Measurements from ENCODE around the gene CIAO2B. TPM values are rescaled to one million over a fixed set of nuclear protein-coding genes. Genes with fewer than 3 reads are reported as not detected.
"Not testable (repeated sequence)": the region's sequence is repeated elsewhere in the genome, so short reads cannot be mapped to it uniquely, and the experiment has no call there.

Gene CIAO2B
- polyA plus RNA-seq, 1 donor (not counting 4 experiments of a cell fraction or from before 2014, with no cell fraction given) = 105 TPM

DNA sequence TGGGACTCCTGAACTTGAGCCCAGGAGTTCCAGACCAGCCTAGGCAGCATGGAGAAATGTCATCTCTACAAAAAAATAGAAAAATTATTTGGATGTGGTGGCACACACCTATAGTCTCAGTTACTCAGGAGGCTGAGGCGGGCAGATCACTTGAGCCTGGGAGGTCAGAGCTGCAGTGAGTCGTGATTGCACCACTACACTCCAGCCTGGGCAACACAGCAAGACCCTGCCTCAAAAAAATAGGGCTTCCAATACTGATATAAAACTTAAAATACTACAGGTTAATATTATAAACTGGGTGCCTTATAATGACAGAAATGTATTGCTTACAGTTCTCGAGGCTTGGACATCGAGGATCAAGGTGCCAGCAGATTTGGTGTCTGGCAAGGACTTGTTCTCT lies 11.7 kb upstream of the CIAO2B start:
- Histone ChIP-seq H4K20me1 (ENCODE audit: control insufficient read depth, extremely low read depth, insufficient read depth, low read length) (no peaks in the 10 kb centered on the region), H3K4me3 (ENCODE audit: control insufficient read depth in 2 of 3, extremely low read depth in 1 of 3, insufficient read depth in 2 of 3, low read depth in 1 of 3, low read length in 3 of 3) (no peak overlapping the region), H2AFZ (ENCODE audit: control insufficient read depth, low read length) (no peak overlapping the region), H3K4me1 (ENCODE audit: control insufficient read depth, extremely low read depth, insufficient read depth, low read length) (peaks cover 14% of the 10 kb centered on the region), H3K79me2 (ENCODE audit: control insufficient read depth, insufficient read depth, low read length) (no peaks in the 10 kb centered on the region), H3K9me1 (ENCODE audit: control insufficient read depth, extremely low read depth, insufficient read depth, low read length) (no peaks in the 10 kb centered on the region), H3K9ac (ENCODE audit: control insufficient read depth, extremely low read depth, insufficient read depth, low read length) (no peak overlapping the region), H3K9me3 (ENCODE audit: control insufficient read depth, low read depth, low read length) (no peaks in the 10 kb centered on the region), H3K4me2 (ENCODE audit: control insufficient read depth, extremely low read depth, insufficient read depth, low read depth, low read length) (no peak overlapping the region), H3K27ac (ENCODE audit: control insufficient read depth, insufficient read depth, low read length) (no peak overlapping the region), H3K27me3 (ENCODE audit: control insufficient read depth, extremely low read depth, insufficient read depth, low read length) (no peaks in the 10 kb centered on the region), H3K36me3 (ENCODE audit: control insufficient read depth in 2 of 2, extremely low read depth in 1 of 2, insufficient read depth in 2 of 2, low read length in 2 of 2) (peaks cover 23% of the 10 kb centered on the region in 2 experiments)
- dilution Hi-C loops (cut with MboI; ENCODE audit: extremely low pct_ligation_motif_present, low sequenced_read_pairs) = no loop called here
- DNase-seq (ENCODE audit: low read depth, low spot score) (no peak), FAIRE-seq (no peak)
- TF ChIP-seq EZH2 (IDR thresholded peaks at IDR 0.05; ENCODE audit: low read length) = no peak
- TF ChIP-seq, protein P1, sequence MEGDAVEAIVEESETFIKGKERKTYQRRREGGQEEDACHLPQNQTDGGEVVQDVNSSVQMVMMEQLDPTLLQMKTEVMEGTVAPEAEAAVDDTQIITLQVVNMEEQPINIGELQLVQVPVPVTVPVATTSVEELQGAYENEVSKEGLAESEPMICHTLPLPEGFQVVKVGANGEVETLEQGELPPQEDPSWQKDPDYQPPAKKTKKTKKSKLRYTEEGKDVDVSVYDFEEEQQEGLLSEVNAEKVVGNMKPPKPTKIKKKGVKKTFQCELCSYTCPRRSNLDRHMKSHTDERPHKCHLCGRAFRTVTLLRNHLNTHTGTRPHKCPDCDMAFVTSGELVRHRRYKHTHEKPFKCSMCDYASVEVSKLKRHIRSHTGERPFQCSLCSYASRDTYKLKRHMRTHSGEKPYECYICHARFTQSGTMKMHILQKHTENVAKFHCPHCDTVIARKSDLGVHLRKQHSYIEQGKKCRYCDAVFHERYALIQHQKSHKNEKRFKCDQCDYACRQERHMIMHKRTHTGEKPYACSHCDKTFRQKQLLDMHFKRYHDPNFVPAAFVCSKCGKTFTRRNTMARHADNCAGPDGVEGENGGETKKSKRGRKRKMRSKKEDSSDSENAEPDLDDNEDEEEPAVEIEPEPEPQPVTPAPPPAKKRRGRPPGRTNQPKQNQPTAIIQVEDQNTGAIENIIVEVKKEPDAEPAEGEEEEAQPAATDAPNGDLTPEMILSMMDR (optimal IDR thresholded peaks at IDR 0.05 in 1 of 3, IDR thresholded peaks at IDR 0.05 in 1 of 3, conservative IDR thresholded peaks at IDR 0.05 in 1 of 3; ENCODE audit: extremely low read depth in 1 of 3, insufficient read depth in 2 of 3, low read length in 3 of 3) = no peak

DNA sequence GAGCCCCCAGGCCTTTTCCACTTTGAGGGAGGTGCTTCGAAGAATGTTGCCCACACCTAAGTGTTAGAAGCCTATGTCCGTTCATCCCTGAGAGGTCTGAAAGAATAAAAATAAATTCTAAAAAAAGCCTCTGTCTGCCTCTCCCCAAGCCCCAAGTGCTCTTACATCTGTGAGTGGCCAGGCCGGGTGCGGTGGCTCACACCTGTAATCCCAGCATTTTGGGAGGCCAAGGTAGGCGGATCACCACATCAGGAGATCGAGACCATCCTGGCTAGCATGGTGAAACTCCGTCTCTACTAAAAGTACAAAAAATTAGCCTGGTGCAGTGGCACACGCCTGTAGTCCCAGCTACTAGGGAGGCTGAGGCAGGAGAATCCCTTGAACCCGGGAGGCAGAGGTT lies 10.8 kb upstream of the CIAO2B start:
- H3K27ac ChIP-seq (ENCODE audit: control insufficient read depth, insufficient read depth, low read length); dilution Hi-C loops (cut with MboI; ENCODE audit: extremely low pct_ligation_motif_present, low sequenced_read_pairs); H3K4me3 ChIP-seq (ENCODE audit: control insufficient read depth in 2 of 3, extremely low read depth in 1 of 3, insufficient read depth in 2 of 3, low read depth in 1 of 3, low read length in 3 of 3); FAIRE-seq; H3K9me3 ChIP-seq (ENCODE audit: control insufficient read depth, low read depth, low read length); H3K79me2 ChIP-seq (ENCODE audit: control insufficient read depth, insufficient read depth, low read length); H3K4me2 ChIP-seq (ENCODE audit: control insufficient read depth, extremely low read depth, insufficient read depth, low read depth, low read length); H4K20me1 ChIP-seq (ENCODE audit: control insufficient read depth, extremely low read depth, insufficient read depth, low read length); H3K9ac ChIP-seq (ENCODE audit: control insufficient read depth, extremely low read depth, insufficient read depth, low read length); DNase-seq (ENCODE audit: low read depth, low spot score); H2AFZ ChIP-seq (ENCODE audit: control insufficient read depth, low read length); H3K9me1 ChIP-seq (ENCODE audit: control insufficient read depth, extremely low read depth, insufficient read depth, low read length); H3K27me3 ChIP-seq (ENCODE audit: control insufficient read depth, extremely low read depth, insufficient read depth, low read length): not testable (repeated sequence)
- Histone ChIP-seq H3K36me3 (ENCODE audit: control insufficient read depth in 2 of 2, extremely low read depth in 1 of 2, insufficient read depth in 2 of 2, low read length in 2 of 2) (peaks cover 32% of the 10 kb centered on the region in 2 experiments), H3K4me1 (ENCODE audit: control insufficient read depth, extremely low read depth, insufficient read depth, low read length) (peaks cover 14% of the 10 kb centered on the region)

DNA sequence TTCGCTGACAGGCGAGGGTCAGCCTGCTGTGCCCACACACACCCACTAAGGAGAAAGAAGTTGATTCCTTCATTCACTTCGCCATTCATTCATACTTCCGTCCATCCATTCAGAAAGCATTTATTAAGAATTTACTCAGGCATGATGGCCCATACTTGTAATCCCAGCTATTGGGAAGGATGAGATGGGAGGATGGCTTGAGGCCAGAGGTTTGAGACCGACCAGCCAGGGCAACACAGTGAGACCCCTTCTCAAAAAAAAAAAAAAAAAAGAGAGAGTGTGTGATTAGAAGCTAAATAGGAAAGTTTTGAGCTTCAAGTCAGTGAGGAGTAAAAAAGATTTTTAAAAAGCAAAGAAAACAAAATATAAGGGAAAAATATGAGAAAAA lies 9.8 kb upstream of the CIAO2B start:
- no peak for FAIRE-seq

More for the DNA sequence above, 9.8 kb upstream of the CIAO2B start:
- H3K4me1 ChIP-seq (ENCODE audit: control insufficient read depth, extremely low read depth, insufficient read depth, low read length) = peaks cover 11% of the 10 kb centered on the region
- no peak overlapping the region for H2AFZ ChIP-seq (ENCODE audit: control insufficient read depth, low read length)
- no peak overlapping the region for H3K9ac ChIP-seq (ENCODE audit: control insufficient read depth, extremely low read depth, insufficient read depth, low read length)
- no peak for DNase-seq (ENCODE audit: low read depth, low spot score)
- peaks cover 40 to 41% of the 10 kb centered on the region in 2 experiments for H3K36me3 ChIP-seq (ENCODE audit: control insufficient read depth in 2 of 2, extremely low read depth in 1 of 2, insufficient read depth in 2 of 2, low read length in 2 of 2)
- dilution Hi-C loops (cut with MboI; ENCODE audit: extremely low pct_ligation_motif_present, low sequenced_read_pairs) = no loop called here
- peaks cover 3% of the 10 kb centered on the region for H3K79me2 ChIP-seq (ENCODE audit: control insufficient read depth, insufficient read depth, low read length)
- no peak overlapping the region for H3K4me3 ChIP-seq (ENCODE audit: control insufficient read depth in 2 of 3, extremely low read depth in 1 of 3, insufficient read depth in 2 of 3, low read depth in 1 of 3, low read length in 3 of 3)
- H3K27ac ChIP-seq (ENCODE audit: control insufficient read depth, insufficient read depth, low read length) = no peak overlapping the region
- H3K9me1 ChIP-seq (ENCODE audit: control insufficient read depth, extremely low read depth, insufficient read depth, low read length) = no peaks in the 10 kb centered on the region
- no peaks in the 10 kb centered on the region for H3K27me3 ChIP-seq (ENCODE audit: control insufficient read depth, extremely low read depth, insufficient read depth, low read length)
- H3K4me2 ChIP-seq (ENCODE audit: control insufficient read depth, extremely low read depth, insufficient read depth, low read depth, low read length) = no peak overlapping the region
- no peaks in the 10 kb centered on the region for H4K20me1 ChIP-seq (ENCODE audit: control insufficient read depth, extremely low read depth, insufficient read depth, low read length)
- H3K9me3 ChIP-seq (ENCODE audit: control insufficient read depth, low read depth, low read length) = no peaks in the 10 kb centered on the region
- TF ChIP-seq EZH2 (IDR thresholded peaks at IDR 0.05; ENCODE audit: low read length) = no peak
- TF ChIP-seq, protein P1 (optimal IDR thresholded peaks at IDR 0.05 in 1 of 3, IDR thresholded peaks at IDR 0.05 in 1 of 3, conservative IDR thresholded peaks at IDR 0.05 in 1 of 3; ENCODE audit: extremely low read depth in 1 of 3, insufficient read depth in 2 of 3, low read length in 3 of 3) = no peak

Measured in keratinocyte (primary cell).